ENCODE results near the gene ERMN. TPM values are rescaled to one million over a fixed set of nuclear protein-coding genes. Genes with fewer than 3 reads are reported as not detected.
"Not testable (repeated sequence)": the region's sequence is repeated elsewhere in the genome, so short reads cannot be mapped to it uniquely, and the experiment has no call there.

Gene ERMN, protein sequence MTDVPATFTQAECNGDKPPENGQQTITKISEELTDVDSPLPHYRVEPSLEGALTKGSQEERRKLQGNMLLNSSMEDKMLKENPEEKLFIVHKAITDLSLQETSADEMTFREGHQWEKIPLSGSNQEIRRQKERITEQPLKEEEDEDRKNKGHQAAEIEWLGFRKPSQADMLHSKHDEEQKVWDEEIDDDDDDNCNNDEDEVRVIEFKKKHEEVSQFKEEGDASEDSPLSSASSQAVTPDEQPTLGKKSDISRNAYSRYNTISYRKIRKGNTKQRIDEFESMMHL
- total RNA-seq = under 1 TPM; 0.11 to 0.37 TPM

DNA sequence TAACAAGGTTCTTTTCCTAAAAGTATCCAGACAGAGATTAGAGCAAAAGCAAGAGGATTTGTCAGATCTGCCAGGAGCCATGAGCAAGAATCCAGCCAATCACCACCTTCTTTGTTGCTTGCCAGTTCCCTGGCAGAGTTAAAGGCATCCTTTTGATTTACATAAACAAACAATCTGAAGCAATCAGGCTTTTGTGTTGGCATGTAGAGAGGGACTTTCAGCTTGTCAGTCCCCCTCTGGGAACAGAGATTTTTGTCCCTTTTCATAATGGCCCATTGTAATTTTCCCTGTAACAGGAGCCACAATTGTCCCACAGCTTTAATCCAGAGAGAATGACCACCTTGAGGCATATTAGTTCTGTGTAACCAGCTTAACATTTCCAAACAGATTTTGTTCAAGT, at the start of gene ERMN:
TSS of gene ERMN (minus strand) at position 39 of the 400 bp plus-strand sequence. CDS start 182 bp downstream, outside the sequence.
- Histone ChIP-seq H3K36me3 (no peaks in the 10 kb centered on the region), H3K27me3 (no peaks in the 10 kb centered on the region), H3K4me1 (no peaks in the 10 kb centered on the region), H3K9ac (ENCODE audit: low read depth in 2 of 2, low read length in 2 of 2) (no peak within 1 kb of the TSS), H3K27ac (no peak within 1 kb of the TSS), H3K9me3 (no peaks in the 10 kb centered on the region), H3K4me3 (no peak within 1 kb of the TSS)
- no peak for DNase-seq
- TF ChIP-seq, protein P1, sequence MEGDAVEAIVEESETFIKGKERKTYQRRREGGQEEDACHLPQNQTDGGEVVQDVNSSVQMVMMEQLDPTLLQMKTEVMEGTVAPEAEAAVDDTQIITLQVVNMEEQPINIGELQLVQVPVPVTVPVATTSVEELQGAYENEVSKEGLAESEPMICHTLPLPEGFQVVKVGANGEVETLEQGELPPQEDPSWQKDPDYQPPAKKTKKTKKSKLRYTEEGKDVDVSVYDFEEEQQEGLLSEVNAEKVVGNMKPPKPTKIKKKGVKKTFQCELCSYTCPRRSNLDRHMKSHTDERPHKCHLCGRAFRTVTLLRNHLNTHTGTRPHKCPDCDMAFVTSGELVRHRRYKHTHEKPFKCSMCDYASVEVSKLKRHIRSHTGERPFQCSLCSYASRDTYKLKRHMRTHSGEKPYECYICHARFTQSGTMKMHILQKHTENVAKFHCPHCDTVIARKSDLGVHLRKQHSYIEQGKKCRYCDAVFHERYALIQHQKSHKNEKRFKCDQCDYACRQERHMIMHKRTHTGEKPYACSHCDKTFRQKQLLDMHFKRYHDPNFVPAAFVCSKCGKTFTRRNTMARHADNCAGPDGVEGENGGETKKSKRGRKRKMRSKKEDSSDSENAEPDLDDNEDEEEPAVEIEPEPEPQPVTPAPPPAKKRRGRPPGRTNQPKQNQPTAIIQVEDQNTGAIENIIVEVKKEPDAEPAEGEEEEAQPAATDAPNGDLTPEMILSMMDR (IDR thresholded peaks at IDR 0.05) = no peak
- intact Hi-C loops (cut with DNase I) = loop anchor here (10.0 kb wide), 1 partner anchor 689 kb away; no protein-coding TSS in a partner anchor

GRCh38 chr2:157375384-157375783, 49.8 kb upstream of the ERMN start:
- TF ChIP-seq, protein P1 (IDR thresholded peaks at IDR 0.05) = no peak
- Histone ChIP-seq H3K9ac (ENCODE audit: low read depth in 2 of 2, low read length in 2 of 2) (no peak overlapping the region), H3K27me3 (no peaks in the 10 kb centered on the region), H3K4me1 (no peaks in the 10 kb centered on the region), H3K9me3 (no peaks in the 10 kb centered on the region), H3K36me3 (no peaks in the 10 kb centered on the region), H3K27ac (no peak overlapping the region), H3K4me3 (no peak overlapping the region)
- no peak for DNase-seq
- intact Hi-C loops (cut with DNase I) = no loop called here

- intact Hi-C loops (cut with DNase I) = not testable (repeated sequence)
These were observed 42.9 kb upstream of the ERMN start for GRCh38 chr2:157368508-157368907.

DNA sequence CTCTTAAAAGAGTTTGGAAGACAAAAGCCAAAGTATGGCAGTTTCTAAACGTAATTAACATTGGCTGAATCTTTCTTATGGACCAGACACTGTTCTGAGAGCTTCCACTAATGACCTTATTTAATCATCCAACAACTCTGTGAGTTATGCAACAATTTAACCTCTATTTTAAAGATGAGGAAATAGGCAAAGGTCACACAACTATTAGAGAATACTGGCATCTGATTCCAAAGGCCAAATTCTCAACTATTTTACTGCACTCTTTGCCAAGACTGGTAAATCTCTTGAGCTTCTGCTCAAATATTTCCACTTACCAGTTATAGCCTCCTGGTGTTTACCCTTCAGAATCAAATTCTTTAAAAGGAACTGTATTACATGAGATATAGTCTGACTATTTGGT, 42.1 kb upstream of the ERMN start:
- Histone ChIP-seq H3K36me3 (no peaks in the 10 kb centered on the region), H3K27me3 (no peaks in the 10 kb centered on the region), H3K27ac (no peak overlapping the region), H3K9me3 (no peaks in the 10 kb centered on the region), H3K4me3 (no peak overlapping the region), H3K9ac (ENCODE audit: low read depth in 2 of 2, low read length in 2 of 2) (no peak overlapping the region), H3K4me1 (no peaks in the 10 kb centered on the region)
- TF ChIP-seq, protein P1 (IDR thresholded peaks at IDR 0.05) = no peak
- intact Hi-C loops (cut with DNase I) = no loop called here
- DNase-seq = no peak

More at GRCh38 chr2:157368508-157368907, 42.9 kb upstream of the ERMN start:
- not testable (repeated sequence) for DNase-seq; H3K27me3 ChIP-seq; H3K4me1 ChIP-seq; H3K9ac ChIP-seq (ENCODE audit: low read depth in 2 of 2, low read length in 2 of 2); H3K9me3 ChIP-seq; H3K27ac ChIP-seq; H3K36me3 ChIP-seq; H3K4me3 ChIP-seq

GRCh38 chr2:157364257-157364974, 38.8 kb upstream of the ERMN start:
- intact Hi-C loops (cut with DNase I) = no loop called here
- no peaks in the 10 kb centered on the region for H3K4me1 ChIP-seq
- H3K36me3 ChIP-seq = no peaks in the 10 kb centered on the region
- TF ChIP-seq, protein P1 (IDR thresholded peaks at IDR 0.05) = no peak
- no peaks in the 10 kb centered on the region for H3K9me3 ChIP-seq
- H3K27me3 ChIP-seq = no peaks in the 10 kb centered on the region
- no peak for DNase-seq
- H3K9ac ChIP-seq (ENCODE audit: low read depth in 2 of 2, low read length in 2 of 2) = no peak overlapping the region
- no peak overlapping the region for H3K4me3 ChIP-seq
- no peak overlapping the region for H3K27ac ChIP-seq

- no peaks in the 10 kb centered on the region for H3K9me3 ChIP-seq
- TF ChIP-seq, protein P1 (IDR thresholded peaks at IDR 0.05) = no peak
- H3K36me3 ChIP-seq = no peaks in the 10 kb centered on the region
- H3K9ac ChIP-seq (ENCODE audit: low read depth in 2 of 2, low read length in 2 of 2) = no peak overlapping the region
- no peak overlapping the region for H3K4me3 ChIP-seq
- DNase-seq = no peak
- H3K27ac ChIP-seq = no peak overlapping the region
- H3K27me3 ChIP-seq = no peaks in the 10 kb centered on the region
- no peaks in the 10 kb centered on the region for H3K4me1 ChIP-seq
- intact Hi-C loops (cut with DNase I) = no loop called here
These were observed 38.0 kb upstream of the ERMN start for GRCh38 chr2:157363612-157364101.
